Measurements from ENCODE around the gene SHROOM4. TPM values are rescaled to one million over a fixed set of nuclear protein-coding genes. Genes with fewer than 3 reads are reported as not detected.

Gene SHROOM4
- total and polyA plus RNA-seq, 2 of the 13 experiments (the other 11 are each of a cell fraction or from before 2014, with no cell fraction given), result 0.08 to 0.18 TPM

- no peaks in the 10 kb centered on the region for H3K36me3 ChIP-seq (replicated peaks in 1 of 2; ENCODE audit: control insufficient read depth in 1 of 2, insufficient read depth in 2 of 2, low read length in 2 of 2)
- 38% methylated on average over 3 of the region's 6 CpGs for WGBS (ENCODE audit: low lambda C conversion rate)
- H3K9me3 ChIP-seq (ENCODE audit: low read length), result no peaks in the 10 kb centered on the region
- H3K27me3 ChIP-seq (ENCODE audit: control insufficient read depth in 1 of 2, insufficient read depth in 2 of 2, low read length in 2 of 2), result no peaks in the 10 kb centered on the region
- no peak overlapping the region for H3K9ac ChIP-seq (ENCODE audit: insufficient read depth, low read depth, low read length)
- CTCF ChIA-PET (ENCODE audit: low intra/inter-chr PET ratio, low total read pairs), result no interaction called here
- DNase-seq (ENCODE audit: low spot score) (no peak), FAIRE-seq (no peak), ATAC-seq (no peak)
- TF ChIP-seq PREB (CRISPR knock-in tag; IDR thresholded peaks at IDR 0.05) (no peak), HMG20B (CRISPR knock-in tag; conservative IDR thresholded peaks at IDR 0.05) (no peak), RAD21 (CRISPR knock-in tag; IDR thresholded peaks at IDR 0.05) (no peak), ATF4 (CRISPR knock-in tag; IDR thresholded peaks at IDR 0.05) (no peak), SNAI1 (CRISPR knock-in tag; IDR thresholded peaks at IDR 0.05; ENCODE audit: borderline replicate concordance) (no peak), RARG (CRISPR knock-in tag; IDR thresholded peaks at IDR 0.05; ENCODE audit: low read depth) (no peak), MAF1 (CRISPR knock-in tag; IDR thresholded peaks at IDR 0.05; ENCODE audit: borderline replicate concordance) (no peak), ZSCAN20 (CRISPR knock-in tag; IDR thresholded peaks at IDR 0.05; ENCODE audit: borderline replicate concordance) (no peak), CREM (IDR thresholded peaks at IDR 0.05) (no peak), CREM (CRISPR knock-in tag; IDR thresholded peaks at IDR 0.05) (no peak), GRHL1 (CRISPR knock-in tag; conservative IDR thresholded peaks at IDR 0.05) (no peak), NCOR1 (IDR thresholded peaks at IDR 0.05; ENCODE audit: borderline replicate concordance, low read length) (no peak)
- no peak overlapping the region for H3K4me2 ChIP-seq (ENCODE audit: low read depth, low read length)
- no peak overlapping the region for H3K27ac ChIP-seq (ENCODE audit: extremely low read length, insufficient read depth, low read length)
- intact Hi-C loops (cut with micrococcal nuclease; ENCODE audit: unreplicated experiment) (no loop called here), in situ Hi-C loops (cut with HindIII; ENCODE audit: extremely low pct_ligation_motif_present, low pct_unique_long_range_greater_than_20kb) (no loop called here)
- no peaks in the 10 kb centered on the region for H3K79me2 ChIP-seq (ENCODE audit: insufficient read depth, low read length)
- no peaks in the 10 kb centered on the region for H4K20me1 ChIP-seq (ENCODE audit: insufficient read depth, low read length)
- H2AFZ ChIP-seq (ENCODE audit: low read length), result no peak overlapping the region
- H3K4me1 ChIP-seq (ENCODE audit: insufficient read depth, low read length), result no peaks in the 10 kb centered on the region
- POLR2A ChIA-PET, result no interaction called here
- H3K4me3 ChIP-seq (replicated peaks in 1 of 3; ENCODE audit: insufficient read depth in 1 of 3, low read depth in 2 of 3, low read length in 3 of 3), result no peak overlapping the region
- no TSS peak for BruUV-seq (replicated peaks)
Observed at GRCh38 chrX:50712777-50713176, 101.2 kb downstream of the SHROOM4 start.

Data from HepG2 (cell line).